ENCODE data around the gene LRP1B.

DNA sequence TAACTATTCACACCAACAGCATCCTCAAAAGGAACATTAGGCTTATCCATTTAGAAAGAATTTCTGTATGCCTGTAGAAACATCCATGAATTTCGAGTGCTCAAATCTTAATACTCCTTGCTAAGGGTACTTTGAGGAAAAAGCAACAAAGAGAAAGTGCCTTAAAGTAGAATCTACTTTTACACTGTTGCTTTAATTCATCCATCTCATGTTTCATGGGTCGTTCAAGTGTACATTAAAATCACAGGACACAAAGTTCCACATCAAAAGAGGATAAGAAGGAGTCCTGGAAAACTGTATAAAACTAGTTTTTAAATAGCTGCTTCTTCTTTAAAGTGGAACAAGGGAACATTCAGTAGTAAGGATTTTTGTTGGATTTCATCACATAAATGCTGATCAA lies 54.5 kb downstream of the LRP1B start:
- no peak for TF ChIP-seq YY1 (IDR thresholded peaks at IDR 0.05; ENCODE audit: insufficient read depth, insufficient read length)
- no peak for TF ChIP-seq ZNF274 (IDR thresholded peaks at IDR 0.05; ENCODE audit: low read depth, low read length)

Data from NT2/D1 (cell line).